Panc1 (cell line): ENCODE measurements around the gene COL1A2. TPM values are rescaled to one million over a fixed set of nuclear protein-coding genes. Genes with fewer than 3 reads are reported as not detected.

ENCODE experiments used
- ATAC-seq: fragments of 200-7000 bp; cut with Tn5 transposase; 2 replicates; pipeline ENCODE4 v1.9.1; 2020; ENCODE audit warnings: mild to moderate bottlenecking, moderate library complexity
- BruUV-seq: library from RNA; stranded (reverse); fragments of 400-500 nt; replicated peaks from 2 replicates; lab custom pipeline; 2021; lab: Mats Ljungman, UMichigan
- CTCF ChIA-PET: fragments of 300-600 bp; sonication (Branson Sonifier 250); formaldehyde crosslinking; loops from one replicate; lab custom pipeline; 2022; ENCODE audit warnings: antibody characterized with exemption; lab: Charles Lee
- POLR2A ChIA-PET: fragments of 300-600 bp; sonication (Branson Sonifier 250); formaldehyde crosslinking; loops from one replicate; lab custom pipeline; 2022; ENCODE audit warnings: antibody characterized with exemption; lab: Charles Lee
- DNase-seq: peaks from one replicate; pipeline ENCODE4 v3.0.0-alpha.2; 2010; ENCODE audit warnings: low read depth, low spot score
- H3K27ac ChIP-seq: 2 replicates; pipeline ENCODE4 v1.5.1; 2011; ENCODE audit warnings: mild to moderate bottlenecking, low read length, inconsistent platforms
- H3K27me3 ChIP-seq: fragments of 200-500 bp; sonication (Bioruptor generic); 2 replicates; pipeline ENCODE4 v1.6.0; 2014; ENCODE audit warnings: low read length, inconsistent platforms; ENCODE audit not compliant: control insufficient read depth, insufficient read depth
- H3K36me3 ChIP-seq: fragments of 200-500 bp; sonication (Bioruptor generic); 2 replicates; pipeline ENCODE4 v1.5.1; 2014; ENCODE audit warnings: inconsistent platforms, mild to moderate bottlenecking, low read length, moderate library complexity; ENCODE audit not compliant: control insufficient read depth, insufficient read depth
- H3K4me1 ChIP-seq: 2 replicates; pipeline ENCODE4 v1.5.1; 2011; ENCODE audit warnings: inconsistent platforms, mild to moderate bottlenecking, low read length, moderate library complexity; ENCODE audit not compliant: control insufficient read depth, insufficient read depth
- H3K4me3 ChIP-seq, 2 experiments: 2 replicates each; pipeline ENCODE4 v1.5.1; 2011 to 2012; ENCODE audit warnings: low read depth in 2 of 2, low read length in 2 of 2, mild to moderate bottlenecking in 2 of 2, inconsistent platforms in 1 of 2, moderate library complexity in 1 of 2
- H3K9me3 ChIP-seq: fragments of 200-500 bp; sonication (Bioruptor generic); 2 replicates; pipeline ENCODE4 v1.5.1; 2014; ENCODE audit warnings: low read depth, mild to moderate bottlenecking, inconsistent platforms, low read length, moderate library complexity; ENCODE audit not compliant: control insufficient read depth, insufficient read depth
- POLR2AphosphoS5 ChIP-seq: IDR thresholded peaks from 2 replicates; pipeline ENCODE4 v1.6.1; 2012; ENCODE audit warnings: mild to moderate bottlenecking, low read depth, low read length, moderate library complexity
- SIN3A ChIP-seq: IDR thresholded peaks from 2 replicates; pipeline ENCODE4 v1.6.1; 2012; ENCODE audit warnings: low read depth, mild to moderate bottlenecking, low read length, moderate library complexity, borderline replicate concordance; ENCODE audit not compliant: insufficient read depth
- TCF7L2 ChIP-seq: IDR thresholded peaks from 2 replicates; pipeline ENCODE4 v1.6.1; 2011; ENCODE audit warnings: mild to moderate bottlenecking, low read depth, low read length, inconsistent platforms
- in situ Hi-C: cut with HindIII; loops from 2 replicates; pipeline ENCODE4 v1.10.0; 2016; ENCODE audit warnings: low sequenced_read_pairs, low pct_unique_long_range_greater_than_20kb
- intact Hi-C: fragments of 100-400 bp; cut with micrococcal nuclease; formaldehyde crosslinking; loops from one replicate; pipeline ENCODE4 v1.10.0; 2022; ENCODE audit not compliant: unreplicated experiment
- total RNA-seq: library from RNA; stranded (reverse); gene quantifications from one replicate; pipeline ENCODE4 v1.2.1, GENCODE V29; 2021; ENCODE audit not compliant: unreplicated experiment
- TF ChIP-seq, protein P1 (sequence below): fragments of 450-650 bp; IDR thresholded peaks from 2 replicates; pipeline ENCODE4 v1.5.1; 2017; ENCODE audit warnings: mild to moderate bottlenecking
- TF ChIP-seq, protein P2 (sequence below), 2 experiments: IDR thresholded peaks; 2 replicates each; pipeline ENCODE4 v1.6.1; 2011 to 2012; ENCODE audit warnings: low read depth in 2 of 2, control low read depth in 1 of 2, low read length in 1 of 2, mild to moderate bottlenecking in 1 of 2, moderate library complexity in 1 of 2; ENCODE audit not compliant: insufficient read depth in 1 of 2

COL1A2 gene
- total RNA-seq, 1 experiment from 2014 or later: 1.3 TPM

DNA sequence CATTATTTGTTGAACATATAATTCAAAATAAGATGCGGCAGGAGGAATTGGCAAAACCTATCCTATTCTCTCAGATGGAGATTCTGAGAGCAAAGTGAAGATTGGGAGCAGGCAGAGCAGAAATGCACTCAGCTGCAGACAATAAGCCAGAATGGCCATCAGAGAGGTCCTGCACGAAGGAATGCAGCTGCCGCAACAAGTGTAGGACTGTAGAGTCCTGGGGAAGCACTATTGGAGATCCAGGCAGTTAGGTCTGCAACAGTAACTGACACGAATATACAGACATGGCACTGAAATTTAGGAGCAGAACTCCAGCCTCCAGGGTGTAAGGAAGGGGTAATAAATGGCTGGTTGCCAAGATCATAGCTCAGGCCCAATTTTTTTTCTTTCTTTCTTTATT lies 10.4 kb upstream of the COL1A2 start:
- in situ Hi-C loops: no loop called here
- no peak for DNase-seq
- Histone ChIP-seq H3K4me1 (no peaks in the 10 kb centered on the region), H3K36me3 (no peaks in the 10 kb centered on the region), H3K27me3 (no peaks in the 10 kb centered on the region), H3K9me3 (no peaks in the 10 kb centered on the region), H3K27ac (no peak overlapping the region), H3K4me3 (no peak overlapping the region)
- CTCF ChIA-PET: no interaction called here
- BruUV-seq: no TSS peak
- intact Hi-C loops: no loop called here
- POLR2A ChIA-PET: no interaction called here
- no peak for ATAC-seq
- TF ChIP-seq TCF7L2 (no peak), SIN3A (no peak), POLR2AphosphoS5 (no peak)
- TF ChIP-seq, protein P1, sequence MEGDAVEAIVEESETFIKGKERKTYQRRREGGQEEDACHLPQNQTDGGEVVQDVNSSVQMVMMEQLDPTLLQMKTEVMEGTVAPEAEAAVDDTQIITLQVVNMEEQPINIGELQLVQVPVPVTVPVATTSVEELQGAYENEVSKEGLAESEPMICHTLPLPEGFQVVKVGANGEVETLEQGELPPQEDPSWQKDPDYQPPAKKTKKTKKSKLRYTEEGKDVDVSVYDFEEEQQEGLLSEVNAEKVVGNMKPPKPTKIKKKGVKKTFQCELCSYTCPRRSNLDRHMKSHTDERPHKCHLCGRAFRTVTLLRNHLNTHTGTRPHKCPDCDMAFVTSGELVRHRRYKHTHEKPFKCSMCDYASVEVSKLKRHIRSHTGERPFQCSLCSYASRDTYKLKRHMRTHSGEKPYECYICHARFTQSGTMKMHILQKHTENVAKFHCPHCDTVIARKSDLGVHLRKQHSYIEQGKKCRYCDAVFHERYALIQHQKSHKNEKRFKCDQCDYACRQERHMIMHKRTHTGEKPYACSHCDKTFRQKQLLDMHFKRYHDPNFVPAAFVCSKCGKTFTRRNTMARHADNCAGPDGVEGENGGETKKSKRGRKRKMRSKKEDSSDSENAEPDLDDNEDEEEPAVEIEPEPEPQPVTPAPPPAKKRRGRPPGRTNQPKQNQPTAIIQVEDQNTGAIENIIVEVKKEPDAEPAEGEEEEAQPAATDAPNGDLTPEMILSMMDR: no peak
- TF ChIP-seq, protein P2, sequence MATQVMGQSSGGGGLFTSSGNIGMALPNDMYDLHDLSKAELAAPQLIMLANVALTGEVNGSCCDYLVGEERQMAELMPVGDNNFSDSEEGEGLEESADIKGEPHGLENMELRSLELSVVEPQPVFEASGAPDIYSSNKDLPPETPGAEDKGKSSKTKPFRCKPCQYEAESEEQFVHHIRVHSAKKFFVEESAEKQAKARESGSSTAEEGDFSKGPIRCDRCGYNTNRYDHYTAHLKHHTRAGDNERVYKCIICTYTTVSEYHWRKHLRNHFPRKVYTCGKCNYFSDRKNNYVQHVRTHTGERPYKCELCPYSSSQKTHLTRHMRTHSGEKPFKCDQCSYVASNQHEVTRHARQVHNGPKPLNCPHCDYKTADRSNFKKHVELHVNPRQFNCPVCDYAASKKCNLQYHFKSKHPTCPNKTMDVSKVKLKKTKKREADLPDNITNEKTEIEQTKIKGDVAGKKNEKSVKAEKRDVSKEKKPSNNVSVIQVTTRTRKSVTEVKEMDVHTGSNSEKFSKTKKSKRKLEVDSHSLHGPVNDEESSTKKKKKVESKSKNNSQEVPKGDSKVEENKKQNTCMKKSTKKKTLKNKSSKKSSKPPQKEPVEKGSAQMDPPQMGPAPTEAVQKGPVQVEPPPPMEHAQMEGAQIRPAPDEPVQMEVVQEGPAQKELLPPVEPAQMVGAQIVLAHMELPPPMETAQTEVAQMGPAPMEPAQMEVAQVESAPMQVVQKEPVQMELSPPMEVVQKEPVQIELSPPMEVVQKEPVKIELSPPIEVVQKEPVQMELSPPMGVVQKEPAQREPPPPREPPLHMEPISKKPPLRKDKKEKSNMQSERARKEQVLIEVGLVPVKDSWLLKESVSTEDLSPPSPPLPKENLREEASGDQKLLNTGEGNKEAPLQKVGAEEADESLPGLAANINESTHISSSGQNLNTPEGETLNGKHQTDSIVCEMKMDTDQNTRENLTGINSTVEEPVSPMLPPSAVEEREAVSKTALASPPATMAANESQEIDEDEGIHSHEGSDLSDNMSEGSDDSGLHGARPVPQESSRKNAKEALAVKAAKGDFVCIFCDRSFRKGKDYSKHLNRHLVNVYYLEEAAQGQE (IDR thresholded peaks at IDR 0.05; ENCODE audit: insufficient read depth in 1 of 2, low read depth in 2 of 2, low read length in 1 of 2): no peak

DNA sequence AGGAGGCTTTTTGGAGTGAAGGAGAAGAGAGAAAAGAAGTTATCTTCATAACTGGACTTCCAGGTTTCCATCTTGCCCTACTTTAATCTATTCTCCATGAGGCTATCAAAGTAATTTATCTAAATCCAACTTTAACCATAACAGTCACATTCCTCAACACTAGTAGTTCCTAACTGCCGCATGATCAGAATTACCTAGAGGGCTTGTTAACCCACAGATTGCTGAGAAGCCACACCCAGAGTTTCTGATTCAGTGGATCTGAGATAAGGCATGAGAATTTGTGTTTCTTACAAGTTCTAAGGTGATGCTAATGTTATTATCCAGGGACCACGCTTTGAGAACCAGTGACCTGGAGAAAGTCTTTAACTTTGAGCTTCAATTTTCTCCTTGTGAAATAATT lies 8.3 kb upstream of the COL1A2 start:
- intact Hi-C loops: no loop called here
- CTCF ChIA-PET: no interaction called here
- DNase-seq (no peak), ATAC-seq (no peak)
- POLR2A ChIA-PET: no interaction called here
- Histone ChIP-seq H3K4me1 (no peaks in the 10 kb centered on the region), H3K9me3 (no peaks in the 10 kb centered on the region), H3K27me3 (no peaks in the 10 kb centered on the region), H3K4me3 (no peak overlapping the region), H3K36me3 (no peaks in the 10 kb centered on the region), H3K27ac (no peak overlapping the region)
- TF ChIP-seq, protein P2 (IDR thresholded peaks at IDR 0.05; ENCODE audit: insufficient read depth in 1 of 2, low read depth in 2 of 2, low read length in 1 of 2): no peak
- TF ChIP-seq POLR2AphosphoS5 (no peak), TCF7L2 (no peak), SIN3A (no peak)
- TF ChIP-seq, protein P1: no peak
- BruUV-seq: no TSS peak
- in situ Hi-C loops: no loop called here
